Glutamatergic neuron (in vitro differentiated cells): ENCODE results near the gene IL4I1. TPM values are rescaled to one million over a fixed set of nuclear protein-coding genes. Genes with fewer than 3 reads are reported as not detected.

Experiments
- DNase-seq: peaks from one replicate; pipeline ENCODE4 v3.0.0; 2022
- H3K27ac Mint-ChIP-seq: one replicate; pipeline ENCODE4 v1.8.0; 2020; ENCODE audit warnings: mild to moderate bottlenecking, mixed read lengths, inconsistent platforms; ENCODE audit not compliant: unreplicated experiment
- H3K27me3 Mint-ChIP-seq: one replicate; pipeline ENCODE4 v1.8.0; 2020; ENCODE audit warnings: mild to moderate bottlenecking, moderate library complexity, mixed read lengths, inconsistent platforms; ENCODE audit not compliant: unreplicated experiment
- H3K36me3 Mint-ChIP-seq: one replicate; pipeline ENCODE4 v1.8.0; 2020; ENCODE audit warnings: mild to moderate bottlenecking, mixed read lengths, inconsistent platforms; ENCODE audit not compliant: unreplicated experiment
- H3K4me1 Mint-ChIP-seq: one replicate; pipeline ENCODE4 v1.8.0; 2020; ENCODE audit warnings: mild to moderate bottlenecking, low read depth, mixed read lengths, inconsistent platforms; ENCODE audit not compliant: unreplicated experiment
- H3K4me3 Mint-ChIP-seq: one replicate; pipeline ENCODE4 v1.8.0; 2020; ENCODE audit warnings: mild to moderate bottlenecking, mixed read lengths, inconsistent platforms; ENCODE audit not compliant: unreplicated experiment
- H3K9me3 Mint-ChIP-seq: one replicate; pipeline ENCODE4 v1.8.0; 2020; ENCODE audit warnings: mild to moderate bottlenecking, moderate library complexity, mixed read lengths, inconsistent platforms; ENCODE audit not compliant: unreplicated experiment
- CTCF ChIP-seq: fragments of 200-600 bp; sonication (generic); IDR thresholded peaks from one replicate; pipeline ENCODE4 v1.5.0; 2021; ENCODE audit not compliant: partially characterized antibody, unreplicated experiment
- total RNA-seq: library from RNA; stranded (reverse); fragmentation: NEBNext Ultra II Directional; extraction: Animal tissue kit (Norgen Biotek cat#: 25700); gene quantifications from one replicate; pipeline ENCODE4 v1.2.1, GENCODE V29; 2021; ENCODE audit not compliant: unreplicated experiment

Gene IL4I1
- total RNA-seq, 1 donor from 2014 or later = 0.59 TPM

- peaks cover 6% of the 10 kb centered on the region for H3K9me3 Mint-ChIP-seq
- no peak overlapping the region for H3K4me3 Mint-ChIP-seq
- no peak for DNase-seq
- peaks cover 4% of the 10 kb centered on the region for H3K4me1 Mint-ChIP-seq
- no peak overlapping the region for H3K27ac Mint-ChIP-seq
- H3K27me3 Mint-ChIP-seq = peaks cover 9% of the 10 kb centered on the region
- peaks cover 6% of the 10 kb centered on the region for H3K36me3 Mint-ChIP-seq
- TF ChIP-seq CTCF = no peak
Observed at GRCh38 chr19:49882643-49883042, 14.0 kb downstream of the IL4I1 start.

GRCh38 chr19:49881672-49882394, 14.9 kb downstream of the IL4I1 start:
- H3K27me3 Mint-ChIP-seq = peaks cover 9% of the 10 kb centered on the region
- TF ChIP-seq CTCF = no peak

GRCh38 chr19:49881186-49881585, 15.5 kb downstream of the IL4I1 start:
- peaks cover 6% of the 10 kb centered on the region for H3K36me3 Mint-ChIP-seq
- no peak for TF ChIP-seq CTCF
- H3K4me3 Mint-ChIP-seq = no peak overlapping the region
- H3K4me1 Mint-ChIP-seq = peaks cover 4% of the 10 kb centered on the region
- peaks cover 6% of the 10 kb centered on the region for H3K9me3 Mint-ChIP-seq
- peaks cover 9% of the 10 kb centered on the region for H3K27me3 Mint-ChIP-seq
- no peak overlapping the region for H3K27ac Mint-ChIP-seq
- DNase-seq = no peak

More at GRCh38 chr19:49881672-49882394, 14.9 kb downstream of the IL4I1 start:
- DNase-seq = peak; percentile 29
- H3K4me1 Mint-ChIP-seq = peaks cover 4% of the 10 kb centered on the region
- peaks cover 6% of the 10 kb centered on the region for H3K36me3 Mint-ChIP-seq
- no peak overlapping the region for H3K27ac Mint-ChIP-seq
- peaks cover 6% of the 10 kb centered on the region for H3K9me3 Mint-ChIP-seq
- no peak overlapping the region for H3K4me3 Mint-ChIP-seq

- no peak for DNase-seq
- TF ChIP-seq CTCF = no peak
- Mint-ChIP-seq H3K27ac (no peak overlapping the region), H3K9me3 (peaks cover 10% of the 10 kb centered on the region), H3K4me3 (no peak overlapping the region), H3K4me1 (peaks cover 9% of the 10 kb centered on the region), H3K27me3 (peaks cover 12% of the 10 kb centered on the region), H3K36me3 (peaks cover 6% of the 10 kb centered on the region)
Observed at GRCh38 chr19:49880162-49880869, 16.4 kb downstream of the IL4I1 start.
